Testis (tissue), 3 donors: Measurements from ENCODE around the gene GDAP1L1. TPM values are rescaled to one million over a fixed set of nuclear protein-coding genes. Genes with fewer than 3 reads are reported as not detected.

Experiments used
- DNase-seq: peaks from one replicate; pipeline ENCODE4 v3.0.0-alpha.2; 2019
- H3K27ac ChIP-seq, 2 donors: fragments of 200-600 bp; sonication (generic); one replicate each; pipeline ENCODE4 v1.5.1; 2019
- H3K27me3 ChIP-seq: fragments of 200-600 bp; sonication (generic); one replicate; pipeline ENCODE4 v1.5.1; 2019
- H3K36me3 ChIP-seq: fragments of 200-600 bp; sonication (generic); one replicate; pipeline ENCODE4 v1.5.1; 2017; ENCODE audit warnings: low read depth; ENCODE audit errors: missing control alignments
- H3K4me1 ChIP-seq: fragments of 200-600 bp; sonication (generic); one replicate; pipeline ENCODE4 v1.5.1; 2019
- H3K4me3 ChIP-seq, 2 donors: fragments of 200-600 bp; sonication (generic); one replicate each; pipeline ENCODE4 v1.5.1; 2017 to 2019
- H3K9me3 ChIP-seq: fragments of 200-600 bp; sonication (generic); one replicate; pipeline ENCODE4 v1.5.1; 2017
- CTCF ChIP-seq, 3 experiments: fragments of 450-650 bp in 2 of 3; fragments of 200-600 bp in 1 of 3; sonication (generic) in 1 of 3; IDR thresholded peaks; one replicate each; pipeline ENCODE4 v1.5.1; 2016 to 2019; ENCODE audit warnings: antibody characterized with exemption in 3 of 3, mild to moderate bottlenecking in 2 of 3, moderate library complexity in 1 of 3
- POLR2A ChIP-seq: fragments of 450-650 bp; IDR thresholded peaks from one replicate; pipeline ENCODE4 v1.6.1; 2017; ENCODE audit warnings: antibody characterized with exemption, mild to moderate bottlenecking, moderate library complexity
- WGBS, 2 donors: methylation state at CpG; one replicate each; pipeline ENCODE4 v1.1.5; 2018; 5-methylcytosine and 5-hydroxymethylcytosine counted together
- intact Hi-C: fragments of 100-400 bp; cut with DNase I; formaldehyde crosslinking; loops from one replicate; pipeline ENCODE4 v1.15.1; 2023; ENCODE audit warnings: low total_unique reads
- polyA plus RNA-seq: library from polyadenylated mRNA; stranded (reverse); fragments of 350-450 nt; fragmentation: Illumina TruSeq; extraction: RNeasy Lipid Tissue Mini Kit (QIAGEN cat#74804); gene quantifications from one replicate; pipeline ENCODE4 v1.2.3, GENCODE V29; 2014; ENCODE audit warnings: low read depth, low replicate concordance; ENCODE audit not compliant: insufficient read depth
- total RNA-seq, 2 donors: library from RNA; depleted of rRNA; stranded (reverse); fragments of >200 nt; gene quantifications; one replicate each; pipeline ENCODE4 v1.2.3, GENCODE V29; 2016

Gene GDAP1L1
- total and polyA plus RNA-seq, 3 donors from 2014 or later, result 1.3 to 2.7 (median 1.7) TPM

- intact Hi-C loops, result no loop called here
- no peak for TF ChIP-seq CTCF (IDR thresholded peaks at IDR 0.05)
- Histone ChIP-seq H3K27me3 (no peaks in the 10 kb centered on the region), H3K36me3 (no peaks in the 10 kb centered on the region), H3K4me3 (no peak overlapping the region), H3K27ac (no peak overlapping the region), H3K4me1 (no peaks in the 10 kb centered on the region), H3K9me3 (no peaks in the 10 kb centered on the region)
- WGBS, 2 donors, result 95 to 98% methylated on average over 2 of the region's 2 CpGs
- DNase-seq, result no peak
Observed at GRCh38 chr20:44280387-44280786, 33.3 kb downstream of the GDAP1L1 start.

- Histone ChIP-seq H3K4me3 (no peak overlapping the region), H3K9me3 (no peaks in the 10 kb centered on the region), H3K27me3 (no peaks in the 10 kb centered on the region), H3K36me3 (no peaks in the 10 kb centered on the region), H3K4me1 (no peaks in the 10 kb centered on the region), H3K27ac (no peak overlapping the region)
- 51 to 66% methylated on average over 3 of the region's 3 CpGs for WGBS, 2 donors
- DNase-seq, result no peak
- intact Hi-C loops, result no loop called here
- no peak for TF ChIP-seq CTCF (IDR thresholded peaks at IDR 0.05)
- no peak for TF ChIP-seq POLR2A
Observed at GRCh38 chr20:44282192-44282591, 35.1 kb downstream of the GDAP1L1 start.

GRCh38 chr20:44284032-44284431 lies 36.9 kb downstream of the GDAP1L1 start:
- H3K9me3 ChIP-seq, result no peaks in the 10 kb centered on the region
- DNase-seq, result no peak
- no peaks in the 10 kb centered on the region for H3K4me1 ChIP-seq
- H3K4me3 ChIP-seq, result no peak overlapping the region
- 100% methylated on average over 1 of the region's 1 CpG for WGBS, 2 donors
- no peak for TF ChIP-seq POLR2A
- TF ChIP-seq CTCF (IDR thresholded peaks at IDR 0.05), result no peak
- no peak overlapping the region for H3K27ac ChIP-seq
- H3K27me3 ChIP-seq, result no peaks in the 10 kb centered on the region
- intact Hi-C loops, result no loop called here
- H3K36me3 ChIP-seq, result no peaks in the 10 kb centered on the region

- H3K36me3 ChIP-seq, result no peaks in the 10 kb centered on the region
- H3K4me3 ChIP-seq, result no peak overlapping the region
- no peak for TF ChIP-seq POLR2A
- H3K4me1 ChIP-seq, result no peaks in the 10 kb centered on the region
- no peaks in the 10 kb centered on the region for H3K27me3 ChIP-seq
- no peak for DNase-seq
- intact Hi-C loops, result no loop called here
- 79 to 89% methylated on average over 3 to 5 of the region's 5 CpGs for WGBS, 2 donors
- no peaks in the 10 kb centered on the region for H3K9me3 ChIP-seq
- H3K27ac ChIP-seq, result no peak overlapping the region
Observed at GRCh38 chr20:44287272-44288097, 40.4 kb downstream of the GDAP1L1 start.

- DNase-seq, result no peak
- Histone ChIP-seq H3K36me3 (no peaks in the 10 kb centered on the region), H3K27ac (no peak overlapping the region), H3K27me3 (no peaks in the 10 kb centered on the region), H3K4me1 (no peaks in the 10 kb centered on the region), H3K9me3 (no peaks in the 10 kb centered on the region), H3K4me3 (no peak overlapping the region)
- WGBS, 2 donors, result 97% methylated on average over 3 of the region's 3 CpGs
- no peak for TF ChIP-seq CTCF (IDR thresholded peaks at IDR 0.05)
- no peak for TF ChIP-seq POLR2A
- intact Hi-C loops, result no loop called here
Observed at GRCh38 chr20:44288252-44288651, 41.1 kb downstream of the GDAP1L1 start.
